OCI-LY1 (cell line): ENCODE results near the gene TMEM38A.

Experiments used
- H2AFZ ChIP-seq: fragments of 200-600 bp; sonication (generic), shearing (Covaris generic); 2 replicates; pipeline ENCODE4 v1.6.0; 2014; ENCODE audit warnings: antibody characterized with exemption, mild to moderate bottlenecking, low read length
- H3F3A ChIP-seq: fragments of 200-600 bp; sonication (generic), shearing (Covaris generic); 2 replicates; pipeline ENCODE4 v1.6.0; 2014; ENCODE audit warnings: mild to moderate bottlenecking, antibody characterized with exemption, low read length, moderate library complexity; ENCODE audit not compliant: insufficient read depth
- H3K27ac ChIP-seq: fragments of 200-600 bp; sonication (generic); 2 replicates; pipeline ENCODE4 v1.5.1; 2014; ENCODE audit warnings: low read length, mixed run types, mild to moderate bottlenecking, low read depth; ENCODE audit not compliant: poor library complexity, severe bottlenecking
- H3K27me3 ChIP-seq: fragments of 200-600 bp; sonication (generic); 2 replicates; pipeline ENCODE4 v1.6.0; 2014; ENCODE audit warnings: antibody characterized with exemption, mild to moderate bottlenecking, low read length, moderate library complexity; ENCODE audit not compliant: insufficient read depth
- H3K36me3 ChIP-seq: fragments of 200-600 bp; sonication (generic); 2 replicates; pipeline ENCODE4 v1.6.1; 2014; ENCODE audit warnings: mild to moderate bottlenecking, antibody characterized with exemption, low read length, moderate library complexity, mixed read lengths; ENCODE audit not compliant: insufficient read depth
- H3K4me1 ChIP-seq: fragments of 200-600 bp; sonication (generic); 2 replicates; pipeline ENCODE4 v1.5.1; 2014; ENCODE audit warnings: mild to moderate bottlenecking, low read length, moderate library complexity; ENCODE audit not compliant: insufficient read depth, severe bottlenecking
- H3K4me2 ChIP-seq: fragments of 200-600 bp; sonication (generic), shearing (Covaris generic); 2 replicates; pipeline ENCODE4 v1.6.1; 2014; ENCODE audit warnings: low read length
- H3K4me3 ChIP-seq: fragments of 200-600 bp; sonication (generic); 2 replicates; pipeline ENCODE4 v1.5.1; 2014; ENCODE audit warnings: low read length, low read depth, mild to moderate bottlenecking, mixed read lengths; ENCODE audit not compliant: poor library complexity, severe bottlenecking
- H3K79me2 ChIP-seq: fragments of 200-600 bp; shearing (Covaris generic); 2 replicates; pipeline ENCODE4 v1.6.1; 2016; ENCODE audit warnings: mixed run types, low read length, mixed read lengths; ENCODE audit not compliant: insufficient read depth
- H3K9ac ChIP-seq: fragments of 200-600 bp; sonication (generic), shearing (Covaris generic); 2 replicates; pipeline ENCODE4 v1.6.1; 2014; ENCODE audit warnings: mild to moderate bottlenecking, low read length, mixed read lengths
- H3K9me2 ChIP-seq: fragments of 200-600 bp; sonication (generic), shearing (Covaris generic); 2 replicates; pipeline ENCODE4 v1.6.1; 2014; ENCODE audit warnings: low read depth, mild to moderate bottlenecking, low read length, mixed read lengths
- H3K9me3 ChIP-seq: fragments of 200-600 bp; shearing (Covaris generic); 2 replicates; pipeline ENCODE4 v1.6.1; 2014; ENCODE audit warnings: low read length, mixed read lengths
- H4K20me1 ChIP-seq: fragments of 200-600 bp; sonication (generic), shearing (Covaris generic); 2 replicates; pipeline ENCODE4 v1.6.0; 2016; ENCODE audit warnings: mild to moderate bottlenecking, low read length; ENCODE audit not compliant: insufficient read depth
- EZH2 ChIP-seq: fragments of 200-600 bp; sonication (generic), shearing (Covaris generic); IDR thresholded peaks from 2 replicates; pipeline ENCODE4 v1.8.0; 2017; ENCODE audit warnings: borderline replicate concordance, mixed run types, mild to moderate bottlenecking, antibody characterized with exemption, low read length, moderate library complexity, mixed read lengths
- TF ChIP-seq, protein P1 (sequence below): fragments of 200-600 bp; sonication (generic), shearing (Covaris generic); IDR thresholded peaks from 2 replicates; pipeline ENCODE4 v1.5.1; 2017; ENCODE audit warnings: mild to moderate bottlenecking, antibody characterized with exemption, low read length, moderate library complexity, mixed read lengths

TMEM38A gene

DNA sequence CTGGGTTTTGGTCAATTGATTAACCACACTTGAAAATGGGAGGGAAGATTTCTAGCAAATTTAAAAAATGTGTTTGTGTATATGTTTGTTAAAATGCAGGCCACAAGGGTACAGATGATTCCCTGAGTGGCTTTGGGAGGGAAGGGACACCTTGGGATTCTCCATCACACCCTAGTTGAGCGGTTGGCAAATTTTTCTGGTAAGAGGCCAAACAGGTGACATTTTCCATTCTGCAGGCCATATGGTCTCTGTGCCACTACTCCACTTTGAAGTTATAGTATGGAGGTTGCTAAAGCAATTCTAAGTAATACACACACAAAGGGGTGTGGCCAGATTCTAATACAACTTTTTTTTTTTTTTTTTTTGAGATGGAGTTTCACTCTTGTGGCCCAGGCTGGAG lies 20.0 kb upstream of the TMEM38A start:
- H4K20me1 ChIP-seq, result no peaks in the 10 kb centered on the region
- TF ChIP-seq, protein P1, sequence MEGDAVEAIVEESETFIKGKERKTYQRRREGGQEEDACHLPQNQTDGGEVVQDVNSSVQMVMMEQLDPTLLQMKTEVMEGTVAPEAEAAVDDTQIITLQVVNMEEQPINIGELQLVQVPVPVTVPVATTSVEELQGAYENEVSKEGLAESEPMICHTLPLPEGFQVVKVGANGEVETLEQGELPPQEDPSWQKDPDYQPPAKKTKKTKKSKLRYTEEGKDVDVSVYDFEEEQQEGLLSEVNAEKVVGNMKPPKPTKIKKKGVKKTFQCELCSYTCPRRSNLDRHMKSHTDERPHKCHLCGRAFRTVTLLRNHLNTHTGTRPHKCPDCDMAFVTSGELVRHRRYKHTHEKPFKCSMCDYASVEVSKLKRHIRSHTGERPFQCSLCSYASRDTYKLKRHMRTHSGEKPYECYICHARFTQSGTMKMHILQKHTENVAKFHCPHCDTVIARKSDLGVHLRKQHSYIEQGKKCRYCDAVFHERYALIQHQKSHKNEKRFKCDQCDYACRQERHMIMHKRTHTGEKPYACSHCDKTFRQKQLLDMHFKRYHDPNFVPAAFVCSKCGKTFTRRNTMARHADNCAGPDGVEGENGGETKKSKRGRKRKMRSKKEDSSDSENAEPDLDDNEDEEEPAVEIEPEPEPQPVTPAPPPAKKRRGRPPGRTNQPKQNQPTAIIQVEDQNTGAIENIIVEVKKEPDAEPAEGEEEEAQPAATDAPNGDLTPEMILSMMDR, result no peak
- no peak for TF ChIP-seq EZH2
- H3K36me3 ChIP-seq, result peaks cover 90% of the 10 kb centered on the region

DNA sequence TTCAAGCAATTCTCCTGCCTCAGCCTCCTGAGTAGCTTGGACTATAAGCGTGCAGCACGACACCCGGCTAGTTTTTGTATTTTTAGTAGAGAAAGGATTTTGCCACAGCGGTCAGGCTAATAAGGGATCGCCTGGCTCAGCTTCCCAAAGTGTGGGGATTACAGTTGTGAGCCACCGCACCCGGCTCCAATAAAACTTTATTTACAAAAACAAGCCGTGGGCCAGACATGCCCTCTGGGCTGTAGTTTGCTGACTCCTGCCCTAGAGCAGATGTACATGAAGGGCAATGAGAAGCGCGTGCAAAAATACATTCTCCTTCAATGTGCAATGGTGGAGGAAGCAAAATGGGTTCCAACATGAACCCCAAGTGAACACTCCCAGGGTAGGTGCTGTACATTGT lies 19.2 kb upstream of the TMEM38A start:
- H3F3A ChIP-seq, result no peaks in the 10 kb centered on the region
- H3K27ac ChIP-seq, result no peak overlapping the region
- TF ChIP-seq, protein P1, result no peak
- no peak overlapping the region for H3K4me3 ChIP-seq
- H3K9ac ChIP-seq, result no peak overlapping the region
- H3K79me2 ChIP-seq, result 0 out of 2 replicates have a peak, but pooled peaks cover 4% of the 10 kb centered on the region
- H3K9me2 ChIP-seq, result no peaks in the 10 kb centered on the region
- no peaks in the 10 kb centered on the region for H4K20me1 ChIP-seq
- H3K4me1 ChIP-seq, result no peaks in the 10 kb centered on the region
- no peak overlapping the region for H2AFZ ChIP-seq
- H3K27me3 ChIP-seq, result no peaks in the 10 kb centered on the region
- H3K4me2 ChIP-seq, result no peak overlapping the region
- peaks cover 93% of the 10 kb centered on the region for H3K36me3 ChIP-seq
- H3K9me3 ChIP-seq, result no peaks in the 10 kb centered on the region

More for the DNA sequence above, 20.0 kb upstream of the TMEM38A start:
- Histone ChIP-seq H3K4me3 (no peak overlapping the region), H3K27ac (no peak overlapping the region), H3K27me3 (no peaks in the 10 kb centered on the region), H3F3A (no peaks in the 10 kb centered on the region), H3K79me2 (0 out of 2 replicates have a peak, but pooled peaks cover 2% of the 10 kb centered on the region), H3K9me2 (no peaks in the 10 kb centered on the region), H2AFZ (no peak overlapping the region), H3K4me1 (no peaks in the 10 kb centered on the region), H3K9ac (no peak overlapping the region), H3K4me2 (no peak overlapping the region), H3K9me3 (no peaks in the 10 kb centered on the region)

DNA sequence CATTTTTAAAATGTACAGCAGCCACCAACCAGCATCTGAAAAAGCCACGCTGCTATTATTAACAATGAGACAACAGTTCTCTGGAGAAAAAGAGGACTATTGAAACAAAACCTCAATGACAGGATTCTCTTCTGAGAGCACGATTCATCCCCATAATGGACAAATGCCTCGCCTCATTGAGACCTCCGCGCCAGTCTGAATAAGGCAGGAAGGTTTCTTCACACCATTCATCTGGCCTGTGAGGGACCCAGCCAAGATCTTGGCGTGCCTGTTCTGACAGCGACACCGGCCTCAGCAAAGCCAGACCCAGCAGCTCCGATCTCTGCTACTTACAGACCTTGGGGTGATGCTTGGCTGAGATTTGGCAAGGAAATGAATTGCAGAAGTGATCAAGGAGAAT lies 15.8 kb upstream of the TMEM38A start:
- H3K27me3 ChIP-seq, result no peaks in the 10 kb centered on the region
- H3K79me2 ChIP-seq, result 0 out of 2 replicates have a peak, but pooled peaks cover 4% of the 10 kb centered on the region
- TF ChIP-seq, protein P1, result no peak
- TF ChIP-seq EZH2, result no peak
- H4K20me1 ChIP-seq, result no peaks in the 10 kb centered on the region
- H3F3A ChIP-seq, result no peaks in the 10 kb centered on the region
- no peak overlapping the region for H3K4me2 ChIP-seq
- no peaks in the 10 kb centered on the region for H3K9me2 ChIP-seq
- H3K4me1 ChIP-seq, result no peaks in the 10 kb centered on the region
- H3K36me3 ChIP-seq, result peaks cover 91% of the 10 kb centered on the region
- no peaks in the 10 kb centered on the region for H3K9me3 ChIP-seq
- no peak overlapping the region for H3K27ac ChIP-seq
- H3K4me3 ChIP-seq, result no peak overlapping the region
- H2AFZ ChIP-seq, result no peak overlapping the region
- no peak overlapping the region for H3K9ac ChIP-seq
